Upper lobe of left lung (tissue), 4 donors: Measurements from ENCODE around the gene SLC6A15.

Experiments
- CTCF ChIP-seq, 6 experiments: fragments of 450-650 bp in 4 of 6; fragments of 200-600 bp in 2 of 6; sonication (generic) in 2 of 6; IDR thresholded peaks; one replicate each; pipeline ENCODE4 v1.5.1; 2016 to 2019; ENCODE audit warnings: antibody characterized with exemption in 6 of 6
- EP300 ChIP-seq, 4 donors: sonication (generic); formaldehyde crosslinking; IDR thresholded peaks; one replicate each; pipeline ENCODE4 v1.5.1; 2017; ENCODE audit warnings: antibody characterized with exemption in 4 of 4, control low read depth in 2 of 4
- POLR2A ChIP-seq, 4 donors: fragments of 450-650 bp; IDR thresholded peaks; one replicate each; pipeline ENCODE4 v1.5.1; 2016 to 2017; ENCODE audit warnings: antibody characterized with exemption in 4 of 4, mild to moderate bottlenecking in 2 of 4

- peak in 5 of 6 experiments; percentile 35 to 62 (median 44) for TF ChIP-seq CTCF (IDR thresholded peaks at IDR 0.05)
- TF ChIP-seq POLR2A (IDR thresholded peaks at IDR 0.05): no peak
- TF ChIP-seq EP300 (IDR thresholded peaks at IDR 0.05): no peak
Observed at GRCh38 chr12:84842406-84843013, 70.1 kb downstream of the SLC6A15 start.
